ENCODE measurements around the gene TSR2. TPM values are rescaled to one million over a fixed set of nuclear protein-coding genes. Genes with fewer than 3 reads are reported as not detected.

TSR2 gene
- total and polyA plus RNA-seq, 2 donors (not counting 3 experiments of a cell fraction or from before 2014, with no cell fraction given) = 12.4 to 22.8 TPM

GRCh38 chrX:54483946-54484345, 43.7 kb downstream of the TSR2 start:
- intact Hi-C loops (cut with micrococcal nuclease) (loop anchor here (1.0 to 2.0 kb wide), 2 partner anchors 8 to 43 kb away; partner anchors contain the start of gene TSR2), dilution Hi-C loops (cut with MboI; ENCODE audit: extremely low pct_ligation_motif_present, low sequenced_read_pairs) (no loop called here)
- Histone ChIP-seq H3K79me2 (ENCODE audit: control insufficient read depth, insufficient read depth, low read length) (peaks cover 2% of the 10 kb centered on the region), H3K9me3 (replicated peaks; ENCODE audit: control insufficient read depth, insufficient read depth, low read length) (no peaks in the 10 kb centered on the region), H3K4me1 (ENCODE audit: control insufficient read depth, extremely low read depth, insufficient read depth, low read length) (peaks cover 18% of the 10 kb centered on the region), H3K27me3 (ENCODE audit: control insufficient read depth in 2 of 2, insufficient read depth in 2 of 2, low read length in 2 of 2) (no peaks in the 10 kb centered on the region), H3K9me1 (replicated peaks; ENCODE audit: control insufficient read depth, extremely low read depth, insufficient read depth, low read length) (no peaks in the 10 kb centered on the region), H3K9ac (replicated peaks; ENCODE audit: extremely low read depth, insufficient read depth, low read length) (no peak overlapping the region), H3K36me3 (ENCODE audit: control insufficient read depth in 2 of 2, extremely low read depth in 1 of 2, insufficient read depth in 2 of 2, low read length in 2 of 2) (no peaks in the 10 kb centered on the region), H3K4me3 (replicated peaks in 1 of 3; ENCODE audit: insufficient read depth in 1 of 3, low read depth in 1 of 3, low read length in 3 of 3) (no peak overlapping the region), H3K4me2 (ENCODE audit: insufficient read depth, low read length) (no peak overlapping the region), H3K27ac (ENCODE audit: insufficient read depth, low read depth, low read length) (no peak overlapping the region), H4K20me1 (replicated peaks; ENCODE audit: control insufficient read depth, extremely low read depth, insufficient read depth, low read length) (no peaks in the 10 kb centered on the region), H2AFZ (ENCODE audit: low read depth, low read length) (peak overlapping the region; percentile 47)
- ChIA-PET POLR2A (no interaction called here), CTCF (no interaction called here)
- TF ChIP-seq MAX (IDR thresholded peaks at IDR 0.05; ENCODE audit: insufficient read depth, insufficient read length) (no peak), GATA2 (IDR thresholded peaks at IDR 0.05; ENCODE audit: insufficient read depth, insufficient read length, low read depth, low read length) (no peak), POLR2A (IDR thresholded peaks at IDR 0.05; ENCODE audit: low read depth, low read length) (no peak), FOS (IDR thresholded peaks at IDR 0.05; ENCODE audit: borderline replicate concordance, insufficient read depth, low read length) (no peak), MYC (IDR thresholded peaks at IDR 0.05; ENCODE audit: low read depth, low read length) (no peak), JUN (IDR thresholded peaks at IDR 0.05; ENCODE audit: borderline replicate concordance, insufficient read depth, insufficient read length, low read depth) (no peak)
- TF ChIP-seq, protein P1, sequence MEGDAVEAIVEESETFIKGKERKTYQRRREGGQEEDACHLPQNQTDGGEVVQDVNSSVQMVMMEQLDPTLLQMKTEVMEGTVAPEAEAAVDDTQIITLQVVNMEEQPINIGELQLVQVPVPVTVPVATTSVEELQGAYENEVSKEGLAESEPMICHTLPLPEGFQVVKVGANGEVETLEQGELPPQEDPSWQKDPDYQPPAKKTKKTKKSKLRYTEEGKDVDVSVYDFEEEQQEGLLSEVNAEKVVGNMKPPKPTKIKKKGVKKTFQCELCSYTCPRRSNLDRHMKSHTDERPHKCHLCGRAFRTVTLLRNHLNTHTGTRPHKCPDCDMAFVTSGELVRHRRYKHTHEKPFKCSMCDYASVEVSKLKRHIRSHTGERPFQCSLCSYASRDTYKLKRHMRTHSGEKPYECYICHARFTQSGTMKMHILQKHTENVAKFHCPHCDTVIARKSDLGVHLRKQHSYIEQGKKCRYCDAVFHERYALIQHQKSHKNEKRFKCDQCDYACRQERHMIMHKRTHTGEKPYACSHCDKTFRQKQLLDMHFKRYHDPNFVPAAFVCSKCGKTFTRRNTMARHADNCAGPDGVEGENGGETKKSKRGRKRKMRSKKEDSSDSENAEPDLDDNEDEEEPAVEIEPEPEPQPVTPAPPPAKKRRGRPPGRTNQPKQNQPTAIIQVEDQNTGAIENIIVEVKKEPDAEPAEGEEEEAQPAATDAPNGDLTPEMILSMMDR (IDR thresholded peaks at IDR 0.05; ENCODE audit: extremely low read depth in 1 of 2, insufficient read depth in 1 of 2, low read depth in 1 of 2, low read length in 2 of 2) = no peak
- FAIRE-seq (peak; percentile 38), DNase-seq (ENCODE audit: low read depth, low spot score) (no peak)
- BruUV-seq (replicated peaks) = no TSS peak

Data from endothelial cell of umbilical vein (primary cell).